Measurements from ENCODE around the gene TRAPPC10. TPM values are rescaled to one million over a fixed set of nuclear protein-coding genes. Genes with fewer than 3 reads are reported as not detected.

Gene TRAPPC10
- total RNA-seq, 1 donor from 2014 or later: 41.7 TPM

GRCh38 chr21:43968410-43969114 is 43.5 kb upstream of the TRAPPC10 start:
- DNase-seq (ENCODE audit: extremely low spot score, unreplicated experiment): no peak
- no peaks in the 10 kb centered on the region for H3K4me1 Mint-ChIP-seq (ENCODE audit: unreplicated experiment)
- no peak overlapping the region for H3K27ac Mint-ChIP-seq (ENCODE audit: unreplicated experiment)
- TF ChIP-seq, protein P1, sequence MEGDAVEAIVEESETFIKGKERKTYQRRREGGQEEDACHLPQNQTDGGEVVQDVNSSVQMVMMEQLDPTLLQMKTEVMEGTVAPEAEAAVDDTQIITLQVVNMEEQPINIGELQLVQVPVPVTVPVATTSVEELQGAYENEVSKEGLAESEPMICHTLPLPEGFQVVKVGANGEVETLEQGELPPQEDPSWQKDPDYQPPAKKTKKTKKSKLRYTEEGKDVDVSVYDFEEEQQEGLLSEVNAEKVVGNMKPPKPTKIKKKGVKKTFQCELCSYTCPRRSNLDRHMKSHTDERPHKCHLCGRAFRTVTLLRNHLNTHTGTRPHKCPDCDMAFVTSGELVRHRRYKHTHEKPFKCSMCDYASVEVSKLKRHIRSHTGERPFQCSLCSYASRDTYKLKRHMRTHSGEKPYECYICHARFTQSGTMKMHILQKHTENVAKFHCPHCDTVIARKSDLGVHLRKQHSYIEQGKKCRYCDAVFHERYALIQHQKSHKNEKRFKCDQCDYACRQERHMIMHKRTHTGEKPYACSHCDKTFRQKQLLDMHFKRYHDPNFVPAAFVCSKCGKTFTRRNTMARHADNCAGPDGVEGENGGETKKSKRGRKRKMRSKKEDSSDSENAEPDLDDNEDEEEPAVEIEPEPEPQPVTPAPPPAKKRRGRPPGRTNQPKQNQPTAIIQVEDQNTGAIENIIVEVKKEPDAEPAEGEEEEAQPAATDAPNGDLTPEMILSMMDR (IDR thresholded peaks at IDR 0.05): no peak
- no peaks in the 10 kb centered on the region for H3K27me3 Mint-ChIP-seq (ENCODE audit: unreplicated experiment)
- H3K9me3 Mint-ChIP-seq (ENCODE audit: unreplicated experiment): no peaks in the 10 kb centered on the region
- peaks cover 30% of the 10 kb centered on the region for H3K36me3 Mint-ChIP-seq (ENCODE audit: unreplicated experiment)
- H3K4me3 Mint-ChIP-seq (ENCODE audit: unreplicated experiment): no peak overlapping the region

DNA sequence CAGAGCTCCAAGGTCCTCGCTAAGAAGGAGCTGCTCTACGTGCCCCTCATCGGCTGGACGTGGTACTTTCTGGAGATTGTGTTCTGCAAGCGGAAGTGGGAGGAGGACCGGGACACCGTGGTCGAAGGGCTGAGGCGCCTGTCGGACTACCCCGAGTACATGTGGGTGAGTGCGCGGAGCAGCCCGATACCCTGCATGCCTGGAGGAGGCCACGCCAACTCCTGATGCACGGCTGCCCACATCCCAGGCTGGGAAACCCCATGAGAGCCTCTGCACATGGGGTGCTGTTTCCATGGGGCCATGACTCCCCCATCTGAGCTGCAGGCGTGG is 43.0 kb upstream of the TRAPPC10 start:
- TF ChIP-seq, protein P1 (IDR thresholded peaks at IDR 0.05): no peak
- Mint-ChIP-seq H3K9me3 (ENCODE audit: unreplicated experiment) (no peaks in the 10 kb centered on the region), H3K36me3 (ENCODE audit: unreplicated experiment) (peaks cover 26% of the 10 kb centered on the region), H3K27me3 (ENCODE audit: unreplicated experiment) (no peaks in the 10 kb centered on the region), H3K4me1 (ENCODE audit: unreplicated experiment) (no peaks in the 10 kb centered on the region), H3K4me3 (ENCODE audit: unreplicated experiment) (no peak overlapping the region), H3K27ac (ENCODE audit: unreplicated experiment) (no peak overlapping the region)
- DNase-seq (ENCODE audit: extremely low spot score, unreplicated experiment): no peak

- Mint-ChIP-seq H3K27ac (ENCODE audit: unreplicated experiment) (no peak overlapping the region), H3K36me3 (ENCODE audit: unreplicated experiment) (peaks cover 26% of the 10 kb centered on the region), H3K9me3 (ENCODE audit: unreplicated experiment) (no peaks in the 10 kb centered on the region), H3K4me3 (ENCODE audit: unreplicated experiment) (no peak overlapping the region), H3K27me3 (ENCODE audit: unreplicated experiment) (no peaks in the 10 kb centered on the region), H3K4me1 (ENCODE audit: unreplicated experiment) (peaks cover 3% of the 10 kb centered on the region)
- DNase-seq (ENCODE audit: extremely low spot score, unreplicated experiment): no peak
- TF ChIP-seq, protein P1 (IDR thresholded peaks at IDR 0.05): no peak
Observed at GRCh38 chr21:43970551-43970950, 41.6 kb upstream of the TRAPPC10 start.

DNA sequence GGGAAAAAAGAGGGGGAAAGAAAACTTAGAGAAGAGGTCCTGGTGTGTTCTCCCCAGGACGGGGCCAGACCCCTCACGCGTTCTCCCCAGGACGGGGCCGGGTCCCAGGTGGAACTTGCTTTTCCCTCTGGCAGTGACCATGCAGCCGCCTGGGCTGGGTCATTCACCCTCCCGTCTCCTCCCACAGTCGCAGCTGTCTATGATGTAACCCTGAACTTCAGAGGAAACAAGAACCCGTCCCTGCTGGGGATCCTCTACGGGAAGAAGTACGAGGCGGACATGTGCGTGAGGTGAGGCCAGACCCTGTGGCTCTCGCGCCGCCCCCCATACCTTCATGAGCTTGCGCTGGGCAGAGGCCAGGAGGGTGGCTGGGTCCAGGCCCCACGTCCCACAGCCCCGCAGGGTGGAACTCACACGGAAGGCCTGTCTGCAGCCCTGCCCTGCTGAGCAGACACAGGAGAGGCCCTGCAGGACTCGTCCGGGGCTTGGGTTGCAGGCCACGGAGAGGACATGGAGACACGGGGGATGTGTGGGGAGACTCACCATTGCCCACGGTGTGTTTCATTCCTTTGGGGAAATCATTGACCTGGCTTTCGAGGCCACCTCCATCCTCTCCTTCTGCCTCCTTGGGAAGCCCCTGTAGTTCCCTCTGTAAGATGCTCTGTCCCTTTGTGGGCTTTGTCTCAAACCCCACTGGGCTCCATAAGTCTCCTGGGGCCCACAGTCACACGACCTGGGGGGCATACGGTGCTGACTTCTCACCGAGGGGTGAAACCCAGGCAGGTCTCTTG is 40.7 kb upstream of the TRAPPC10 start:
- TF ChIP-seq, protein P1 (IDR thresholded peaks at IDR 0.05): no peak
- Mint-ChIP-seq H3K27ac (ENCODE audit: unreplicated experiment) (no peak overlapping the region), H3K27me3 (ENCODE audit: unreplicated experiment) (no peaks in the 10 kb centered on the region), H3K4me1 (ENCODE audit: unreplicated experiment) (peaks cover 5% of the 10 kb centered on the region), H3K4me3 (ENCODE audit: unreplicated experiment) (no peak overlapping the region), H3K36me3 (ENCODE audit: unreplicated experiment) (peaks cover 28% of the 10 kb centered on the region), H3K9me3 (ENCODE audit: unreplicated experiment) (no peaks in the 10 kb centered on the region)
- no peak for DNase-seq (ENCODE audit: extremely low spot score, unreplicated experiment)

GRCh38 chr21:43971992-43972255 is 40.2 kb upstream of the TRAPPC10 start:
- no peaks in the 10 kb centered on the region for H3K9me3 Mint-ChIP-seq (ENCODE audit: unreplicated experiment)
- H3K4me1 Mint-ChIP-seq (ENCODE audit: unreplicated experiment): peaks cover 7% of the 10 kb centered on the region

More at GRCh38 chr21:43971992-43972255, 40.2 kb upstream of the TRAPPC10 start:
- Mint-ChIP-seq H3K27ac (ENCODE audit: unreplicated experiment) (no peak overlapping the region), H3K4me3 (ENCODE audit: unreplicated experiment) (no peak overlapping the region), H3K36me3 (ENCODE audit: unreplicated experiment) (peaks cover 26% of the 10 kb centered on the region), H3K27me3 (ENCODE audit: unreplicated experiment) (no peaks in the 10 kb centered on the region)
- TF ChIP-seq, protein P1 (IDR thresholded peaks at IDR 0.05): no peak
- no peak for DNase-seq (ENCODE audit: extremely low spot score, unreplicated experiment)
